GM19240 (cell line): ENCODE data around the gene ALKBH6.
"Not testable (repeated sequence)": the region's sequence is repeated elsewhere in the genome, so short reads cannot be mapped to it uniquely, and the experiment has no call there.

Experiments
- DNase-seq: peaks from one replicate; pipeline ENCODE4 v3.0.0; 2011; ENCODE audit warnings: low spot score; ENCODE audit not compliant: insufficient read length

ALKBH6 gene

GRCh38 chr19:36014012-36014924 is at the start of gene ALKBH6:
Gene ALKBH6, minus strand, starts transcription at chr19:36014213. Its CDS starts 816 bp downstream, at chr19:36013397.
- DNase-seq: peak; percentile 100

- no peak for DNase-seq
Measured at GRCh38 chr19:36061367-36061766, 47.4 kb upstream of the ALKBH6 start.

DNA sequence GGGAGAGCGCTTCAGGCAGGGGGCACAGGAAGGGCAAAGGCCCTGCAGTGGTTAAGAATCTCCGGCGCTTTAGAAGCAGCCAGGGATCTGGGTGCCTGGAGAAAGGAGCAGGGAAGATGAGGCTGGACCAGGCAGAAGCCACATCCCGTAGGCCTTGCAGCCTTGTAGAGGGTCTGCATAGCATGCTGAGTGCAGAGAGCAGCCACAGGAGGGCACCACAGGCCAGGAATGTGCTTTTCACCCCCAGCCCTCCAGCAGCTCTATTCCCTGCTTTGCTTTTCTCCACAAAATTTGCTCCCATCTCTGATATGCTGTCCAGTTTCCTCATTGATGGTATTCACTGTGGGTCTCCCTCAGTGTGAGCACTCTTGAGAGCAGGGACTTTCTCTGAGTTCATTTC is 46.4 kb upstream of the ALKBH6 start:
- DNase-seq: no peak

DNA sequence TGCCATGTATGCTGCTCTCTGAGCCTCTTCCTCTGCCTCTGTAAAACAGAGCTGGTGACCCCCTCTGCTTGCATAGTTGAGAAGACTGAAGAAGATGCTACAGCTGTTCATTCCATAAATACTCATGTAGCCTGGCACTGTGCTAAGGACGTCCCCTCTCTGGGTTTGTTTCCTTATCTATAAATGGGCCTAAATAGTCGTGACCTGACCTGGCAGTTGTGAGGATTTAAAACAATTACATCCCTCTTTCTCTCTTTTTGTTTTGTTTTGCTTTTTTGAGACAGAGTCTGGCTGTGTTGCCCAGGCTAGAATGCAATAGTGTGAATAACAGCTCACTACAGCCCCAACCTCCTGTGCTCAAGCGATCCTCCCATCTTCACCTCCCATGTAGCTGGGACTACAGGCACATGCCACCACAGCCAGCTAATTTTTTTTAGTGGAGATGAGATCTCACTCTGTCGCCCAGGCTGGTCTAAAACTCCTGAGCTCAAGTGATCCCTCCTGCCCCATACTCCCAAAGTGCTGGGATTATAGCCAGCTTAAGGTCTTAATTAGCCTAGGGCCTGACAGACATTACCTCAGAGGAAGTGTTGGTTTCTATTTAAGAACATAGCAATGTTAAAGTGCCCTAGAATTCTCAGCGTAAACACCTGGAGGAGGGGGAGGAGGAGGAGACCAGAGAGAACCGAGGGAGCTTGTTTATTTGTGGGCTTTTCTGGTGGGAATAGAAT is 45.3 kb upstream of the ALKBH6 start:
- DNase-seq: no peak

- DNase-seq: no peak
Measured at GRCh38 chr19:36058481-36059179, 44.6 kb upstream of the ALKBH6 start.

GRCh38 chr19:36054733-36055686 is 41.0 kb upstream of the ALKBH6 start, which contains the start of gene WDR62:
Gene WDR62, plus strand, starts transcription at chr19:36054897. Its CDS starts 75 bp downstream, at chr19:36054972.
- DNase-seq: peak; percentile 92

DNA sequence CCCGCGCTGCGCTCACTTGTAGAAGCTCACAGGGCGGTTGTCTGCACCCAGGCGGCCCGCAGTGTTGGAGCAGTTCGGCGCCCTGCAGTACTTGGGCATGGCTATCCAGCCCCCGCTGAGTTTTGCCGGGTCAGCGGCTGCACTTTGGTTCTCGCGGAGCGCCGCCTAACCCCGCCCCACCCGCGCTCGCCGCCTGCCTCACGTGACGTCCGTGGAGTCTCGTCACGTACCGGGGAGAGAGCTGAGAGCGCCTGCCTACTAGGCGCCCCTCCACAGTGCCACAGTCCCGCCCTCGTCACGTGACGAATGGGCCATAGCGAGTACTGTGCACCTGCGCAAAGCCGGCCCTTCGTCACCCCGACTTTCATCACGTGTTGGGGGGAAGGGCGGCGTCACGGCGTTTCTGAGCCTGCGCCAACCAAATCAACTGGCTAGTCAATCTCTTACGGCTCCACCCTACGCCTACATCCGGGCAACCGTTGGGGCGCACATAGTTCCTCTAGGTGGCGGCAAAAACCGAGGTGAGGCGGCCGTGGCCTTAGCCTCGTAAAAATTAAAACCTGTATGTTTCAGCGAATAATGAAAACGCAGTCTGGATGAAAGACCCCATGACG is 40.2 kb upstream of the ALKBH6 start, which contains the start of gene THAP8:
Gene THAP8, minus strand, starts transcription at position 167 of the 614 bp plus-strand sequence. Its CDS starts 68 bp downstream, at position 99.
- peak; percentile 97 for DNase-seq

GRCh38 chr19:36051637-36052036 is 37.6 kb upstream of the ALKBH6 start:
- no peak for DNase-seq

- DNase-seq: no peak
Measured at GRCh38 chr19:36051236-36051635, 37.2 kb upstream of the ALKBH6 start.

GRCh38 chr19:36049080-36049698 is 35.2 kb upstream of the ALKBH6 start:
- no peak for DNase-seq

- no peak for DNase-seq
Measured at GRCh38 chr19:36047835-36048234, 33.8 kb upstream of the ALKBH6 start.

- no peak for DNase-seq
Measured at GRCh38 chr19:36046443-36047050, 32.5 kb upstream of the ALKBH6 start.

- no peak for DNase-seq
Measured at GRCh38 chr19:36043952-36044351, 29.9 kb upstream of the ALKBH6 start.

DNA sequence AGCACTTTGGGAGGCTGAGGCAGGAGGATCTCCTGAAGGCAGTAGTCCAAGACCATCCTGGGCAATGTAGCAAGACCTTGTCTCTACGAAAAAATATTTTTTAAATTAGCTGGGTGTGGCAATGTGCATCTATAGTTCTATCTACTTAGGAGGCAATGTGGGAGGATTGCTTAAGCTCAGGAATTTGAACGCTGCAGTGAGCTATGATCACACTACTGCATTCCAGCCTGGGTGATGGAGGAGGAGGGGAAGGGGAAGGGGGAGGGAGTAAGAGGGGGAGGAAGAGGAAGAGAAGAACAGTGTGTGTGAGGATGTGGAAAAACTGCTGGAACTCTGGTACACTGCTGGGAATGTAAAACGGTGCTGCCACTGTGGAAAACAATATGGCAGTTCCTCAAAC is 27.8 kb upstream of the ALKBH6 start:
- DNase-seq: no peak

GRCh38 chr19:36041092-36041491 is 27.1 kb upstream of the ALKBH6 start:
- not testable (repeated sequence) for DNase-seq

GRCh38 chr19:36040495-36040894 is 26.5 kb upstream of the ALKBH6 start:
- DNase-seq: no peak

GRCh38 chr19:36032251-36033104 is 18.5 kb upstream of the ALKBH6 start, which contains the start of gene CLIP3:
Gene CLIP3, minus strand, starts transcription at chr19:36032873. Its CDS starts 516 bp downstream, at chr19:36032357.
- peak; percentile 55 for DNase-seq

GRCh38 chr19:36031308-36031707 is 17.3 kb upstream of the ALKBH6 start:
- DNase-seq: no peak
